PC-3 (cell line): ENCODE measurements around the gene PTEN. TPM values are rescaled to one million over a fixed set of nuclear protein-coding genes. Genes with fewer than 3 reads are reported as not detected.

Source experiments
- ATAC-seq: fragments of 200-7000 bp; cut with Tn5 transposase; 2 replicates; pipeline ENCODE4 v1.9.1; 2020; ENCODE audit warnings: mild to moderate bottlenecking, moderate library complexity
- Bru-seq: library from RNA; stranded (reverse); fragments of 400-500 nt; gene quantifications from one replicate; lab custom pipeline; 2021; lab: Mats Ljungman, UMichigan
- BruChase-seq, 2 experiments: library from RNA; stranded (reverse); fragments of 400-500 nt; gene quantifications; one replicate each; lab custom pipeline; 2021; lab: Mats Ljungman, UMichigan
- BruUV-seq: library from RNA; stranded (reverse); fragments of 400-500 nt; replicated peaks from 2 replicates; lab custom pipeline; 2021; lab: Mats Ljungman, UMichigan
- CTCF ChIA-PET: fragments of 300-600 bp; sonication (Branson Sonifier 250); formaldehyde crosslinking; loops from one replicate; lab custom pipeline; 2022; ENCODE audit warnings: antibody characterized with exemption; lab: Charles Lee
- POLR2A ChIA-PET: fragments of 300-600 bp; sonication (Branson Sonifier 250); formaldehyde crosslinking; loops from one replicate; lab custom pipeline; 2022; ENCODE audit warnings: antibody characterized with exemption; ENCODE audit not compliant: unreplicated experiment; lab: Charles Lee
- DNase-seq: peaks from one replicate; pipeline ENCODE4 v3.0.0-alpha.2; 2015
- H2AFZ ChIP-seq: fragments of 300-600 bp; sonication (generic); 2 replicates; pipeline ENCODE4 v1.6.0; 2016; ENCODE audit warnings: antibody characterized with exemption, low read length
- H3F3A ChIP-seq: fragments of 300-600 bp; sonication (generic); one replicate; pipeline ENCODE4 v1.6.0; 2017; ENCODE audit warnings: antibody characterized with exemption, low read length, control low read depth, mild to moderate bottlenecking; ENCODE audit not compliant: unreplicated experiment
- H3K27ac ChIP-seq: fragments of 300-600 bp; sonication (generic); 2 replicates; pipeline ENCODE4 v1.5.1; 2016; ENCODE audit warnings: mild to moderate bottlenecking, low read length
- H3K27me3 ChIP-seq: fragments of 300-600 bp; sonication (generic); 2 replicates; pipeline ENCODE4 v1.6.1; 2016; ENCODE audit warnings: low read length, mixed read lengths
- H3K36me3 ChIP-seq: fragments of 300-600 bp; sonication (generic); 2 replicates; pipeline ENCODE4 v1.6.1; 2016; ENCODE audit warnings: low read depth, mixed run types, low read length, mixed read lengths
- H3K4me1 ChIP-seq: fragments of 300-600 bp; sonication (generic); 2 replicates; pipeline ENCODE4 v1.5.1; 2016; ENCODE audit warnings: low read length; ENCODE audit not compliant: insufficient read depth
- H3K4me2 ChIP-seq: fragments of 300-600 bp; sonication (generic); 2 replicates; pipeline ENCODE4 v1.6.0; 2016; ENCODE audit warnings: low read length
- H3K4me3 ChIP-seq: fragments of 300-600 bp; sonication (generic); 2 replicates; pipeline ENCODE4 v1.5.1; 2016; ENCODE audit warnings: mild to moderate bottlenecking, low read length, mixed read lengths
- H3K79me2 ChIP-seq: fragments of 300-600 bp; sonication (generic); 2 replicates; pipeline ENCODE4 v1.6.1; 2017; ENCODE audit warnings: low read length, mixed read lengths
- H3K9ac ChIP-seq: fragments of 300-600 bp; sonication (generic); 2 replicates; pipeline ENCODE4 v1.6.0; 2016; ENCODE audit warnings: mild to moderate bottlenecking, low read length
- H3K9me2 ChIP-seq: fragments of 300-600 bp; sonication (generic); replicated peaks from 2 replicates; pipeline ENCODE4 v1.6.1; 2016; ENCODE audit warnings: mixed run types, low read length, mixed read lengths
- H3K9me3 ChIP-seq: fragments of 300-600 bp; sonication (generic); 2 replicates; pipeline ENCODE4 v1.6.1; 2016; ENCODE audit warnings: low read length, mixed read lengths
- H4K20me1 ChIP-seq: fragments of 300-600 bp; sonication (generic); 2 replicates; pipeline ENCODE4 v1.6.1; 2016; ENCODE audit warnings: low read length, mixed read lengths
- CTCF ChIP-seq: fragments of 300-600 bp; sonication (generic); conservative IDR thresholded peaks from 2 replicates; pipeline ENCODE4 v1.5.1; 2017; ENCODE audit warnings: antibody characterized with exemption, low read depth, mild to moderate bottlenecking, low read length
- EZH2 ChIP-seq: fragments of 300-600 bp; sonication (generic); IDR thresholded peaks from one replicate; pipeline ENCODE4 v1.6.1; 2017; ENCODE audit warnings: antibody characterized with exemption, mild to moderate bottlenecking, low read length; ENCODE audit not compliant: unreplicated experiment
- EZH2phosphoT487 ChIP-seq: fragments of 300-600 bp; sonication (generic); IDR thresholded peaks from 2 replicates; pipeline ENCODE4 v1.6.1; 2018; ENCODE audit warnings: mild to moderate bottlenecking, antibody characterized with exemption, low read length, borderline replicate concordance
- intact Hi-C: fragments of 100-400 bp; cut with micrococcal nuclease; formaldehyde crosslinking; loops from 2 replicates; pipeline ENCODE4 v1.9.0; 2023
- long read RNA-seq: library from polyadenylated mRNA; unstranded; transcript quantifications from one replicate; pipeline ENCODE4 v2.0.0, GENCODE V29; 2021; ENCODE audit not compliant: unreplicated experiment
- total RNA-seq: library from RNA; depleted of rRNA; stranded (reverse); fragments of >200 nt; gene quantifications from 2 replicates; pipeline ENCODE4 v1.2.3, GENCODE V29; 2014; rRNA removed

PTEN gene
- total RNA-seq (7.8 and 18.5 TPM in 2 replicates), Bru-seq, nascent RNA (percentile 68 among the genes with signal in this experiment), BruChase-seq, experiment 1, labeled RNA remaining after a 6-hour chase (percentile 60 among the genes with signal in this experiment), BruChase-seq, experiment 2, labeled RNA remaining after a 2-hour chase (percentile 71 among the genes with signal in this experiment)
- long read RNA-seq, partial matches to known transcripts, result 0 of 5 reads
- long read RNA-seq, other reads (novel, unspliced or antisense), result 0 of 5 reads

- peaks cover 15% of the 10 kb centered on the region; the same call in 1 of the 2 replicates for H3K4me1 ChIP-seq
- DNase-seq (peak; percentile 81), ATAC-seq (peak; percentile 56)
- intact Hi-C loops, result no loop called here
- POLR2A ChIA-PET, result interaction anchor here (0.6 kb wide), 2 partner anchors 315 to 770 kb away, joined by 4 to 5 read pairs; no protein-coding TSS in a partner anchor
- peaks cover 43% of the 10 kb centered on the region for H3K79me2 ChIP-seq
- H3K9me2 ChIP-seq, result no peaks in the 10 kb centered on the region
- H2AFZ ChIP-seq, result peak within 1 kb of the TSS; percentile 85
- H4K20me1 ChIP-seq, result peaks cover 39% of the 10 kb centered on the region
- TF ChIP-seq CTCF, result no peak
- TF ChIP-seq EZH2, result no peak
- no peak for TF ChIP-seq EZH2phosphoT487
- BruUV-seq, result no TSS peak
- no peaks in the 10 kb centered on the region for H3K9me3 ChIP-seq
- no peaks in the 10 kb centered on the region for H3F3A ChIP-seq
- no peaks in the 10 kb centered on the region for H3K27me3 ChIP-seq
- peak within 1 kb of the TSS; percentile 94 for H3K4me3 ChIP-seq
- H3K4me2 ChIP-seq, result peak within 1 kb of the TSS; percentile 99
- H3K36me3 ChIP-seq, result no peaks in the 10 kb centered on the region
- H3K9ac ChIP-seq, result peak within 1 kb of the TSS; percentile 95
- peak within 1 kb of the TSS; percentile 97 for H3K27ac ChIP-seq
- CTCF ChIA-PET, result no interaction called here
Measured at GRCh38 chr10:87863053-87863943, at the start of gene PTEN, which contains the start of gene KLLN. Gene PTEN (plus strand): TSS chr10:87863625. CDS start chr10:87864470, 845 bp downstream. Gene KLLN (minus strand): TSS chr10:87863533. CDS start chr10:87862487, 1,046 bp downstream.

- ChIA-PET POLR2A (no interaction called here), CTCF (no interaction called here)
- DNase-seq (peak; percentile 18), ATAC-seq (no peak)
- peaks cover 13% of the 10 kb centered on the region; the same call in 1 of the 2 replicates for H3K36me3 ChIP-seq
- H3K4me2 ChIP-seq, result peak overlapping the region; percentile 89
- peak overlapping the region; percentile 98 for H3K4me3 ChIP-seq
- H3K27ac ChIP-seq, result no peak overlapping the region
- H3K27me3 ChIP-seq, result no peaks in the 10 kb centered on the region
- intact Hi-C loops, result no loop called here
- peaks cover 26% of the 10 kb centered on the region for H3K4me1 ChIP-seq
- H3F3A ChIP-seq, result no peaks in the 10 kb centered on the region
- TF ChIP-seq EZH2phosphoT487 (no peak), CTCF (peak; percentile 39; the same call in 1 of the 2 replicates)
- peak overlapping the region; percentile 94 for H3K9ac ChIP-seq
- peaks cover 16% of the 10 kb centered on the region for H4K20me1 ChIP-seq
- no TSS peak for BruUV-seq
- no peaks in the 10 kb centered on the region for H3K9me2 ChIP-seq
- H2AFZ ChIP-seq, result no peak overlapping the region
- H3K79me2 ChIP-seq, result peaks cover 64% of the 10 kb centered on the region
- no peaks in the 10 kb centered on the region for H3K9me3 ChIP-seq
Measured at GRCh38 chr10:87816163-87816897, 47.1 kb upstream of the PTEN start.
